SK-N-SH (cell line): Measurements from ENCODE around the gene SPANXN4. TPM values are rescaled to one million over a fixed set of nuclear protein-coding genes. Genes with fewer than 3 reads are reported as not detected.

Experiments used
- CTCF ChIA-PET: fragments of 300-600, 350-600 bp; formaldehyde crosslinking; extraction: SDS; loops from one replicate; lab custom pipeline; 2021; lab: Yijun Ruan, JAX
- POLR2A ChIA-PET: fragments of 350-600 bp; sonication (Branson Sonifier 250); formaldehyde crosslinking; extraction: SDS; loops from one replicate; lab custom pipeline; 2020; ENCODE audit warnings: antibody characterized with exemption, inconsistent platforms; lab: Yijun Ruan, JAX
- DNase-seq: peaks from one replicate; pipeline ENCODE4 v3.0.0; 2012
- H2AFZ ChIP-seq: fragments of 200-600 bp; sonication (generic); 2 replicates; pipeline ENCODE4 v1.8.1; 2016; ENCODE audit warnings: antibody characterized with exemption, mild to moderate bottlenecking, low read depth
- H3F3A ChIP-seq: fragments of 200-600 bp; sonication (generic); replicated peaks from 2 replicates; pipeline ENCODE3; 2016; ENCODE audit warnings: antibody characterized with exemption, mild to moderate bottlenecking; ENCODE audit not compliant: insufficient read depth
- H3K27ac ChIP-seq, 2 experiments: fragments of 200-500 bp in 1 of 2; fragments of 200-600 bp in 1 of 2; sonication (Bioruptor generic) in 1 of 2; sonication (generic), shearing (Covaris generic) in 1 of 2; 2 replicates each; pipeline versions ENCODE4 v1.5.1 to v1.6.1; 2014 to 2016; ENCODE audit warnings: low read depth in 2 of 2, inconsistent platforms in 1 of 2, low read length in 1 of 2, mild to moderate bottlenecking in 1 of 2, mixed read lengths in 1 of 2
- H3K27me3 ChIP-seq: fragments of 200-600 bp; sonication (generic), shearing (Covaris generic); 2 replicates; pipeline ENCODE4 v1.6.1; 2016; ENCODE audit warnings: mixed run types; ENCODE audit not compliant: insufficient read depth
- H3K36me3 ChIP-seq, 2 experiments: fragments of 200-500 bp in 1 of 2; fragments of 200-600 bp in 1 of 2; sonication (Bioruptor generic) in 1 of 2; sonication (generic) in 1 of 2; replicated peaks in 1 of 2; 2 replicates each; pipeline versions ENCODE3 to v1.5.1; 2014 to 2016; ENCODE audit warnings: low read length in 1 of 2, mild to moderate bottlenecking in 1 of 2; ENCODE audit not compliant: insufficient read depth in 2 of 2, control insufficient read depth in 1 of 2
- H3K4me1 ChIP-seq, 2 experiments: fragments of 200-500 bp in 1 of 2; fragments of 200-600 bp in 1 of 2; sonication (Bioruptor generic) in 1 of 2; sonication (generic), shearing (Covaris generic) in 1 of 2; 2 replicates each; pipeline versions ENCODE4 v1.5.1 to v1.6.1; 2014 to 2016; ENCODE audit warnings: low read depth in 1 of 2, low read length in 1 of 2, mixed run types in 1 of 2; ENCODE audit not compliant: insufficient read depth in 2 of 2, control insufficient read depth in 1 of 2
- H3K4me2 ChIP-seq: fragments of 200-600 bp; sonication (generic), shearing (Covaris generic); 2 replicates; pipeline ENCODE4 v1.6.1; 2017; ENCODE audit warnings: mixed run types
- H3K4me3 ChIP-seq, 2 experiments: fragments of 200-500 bp in 1 of 2; fragments of 200-600 bp in 1 of 2; sonication (Bioruptor generic) in 1 of 2; sonication (generic), shearing (Covaris generic) in 1 of 2; 2 replicates each; pipeline versions ENCODE4 v1.5.1 to v1.8.1; 2014 to 2016; ENCODE audit warnings: low read depth in 2 of 2, inconsistent platforms in 1 of 2, low read length in 1 of 2, mild to moderate bottlenecking in 1 of 2, mixed read lengths in 1 of 2, moderate library complexity in 1 of 2
- H3K79me2 ChIP-seq: fragments of 200-600 bp; sonication (generic); 2 replicates; pipeline ENCODE4 v1.8.1; 2017; ENCODE audit warnings: mild to moderate bottlenecking; ENCODE audit not compliant: insufficient read depth
- H3K9ac ChIP-seq: fragments of 200-600 bp; sonication (generic); 2 replicates; pipeline ENCODE4 v1.6.1; 2017; ENCODE audit warnings: mixed run types
- H3K9me2 ChIP-seq: fragments of 200-600 bp; sonication (generic); 2 replicates; pipeline ENCODE4 v1.6.1; 2017; ENCODE audit warnings: mixed run types
- H3K9me3 ChIP-seq: fragments of 200-600 bp; sonication (generic); 2 replicates; pipeline ENCODE4 v1.6.1; 2017; ENCODE audit warnings: mixed run types, mild to moderate bottlenecking, moderate library complexity
- H4K20me1 ChIP-seq: fragments of 200-600 bp; sonication (generic); 2 replicates; pipeline ENCODE4 v1.6.1; 2017; ENCODE audit warnings: mild to moderate bottlenecking, mixed run types; ENCODE audit not compliant: insufficient read depth
- CHD2 ChIP-seq: fragments of 150-350 bp; IDR thresholded peaks from 2 replicates; pipeline ENCODE4 v1.6.1; 2018; ENCODE audit warnings: low read length; ENCODE audit not compliant: partially characterized antibody
- EZH2phosphoT487 ChIP-seq: fragments of 200-600 bp; sonication (generic); IDR thresholded peaks from 2 replicates; pipeline ENCODE4 v1.6.1; 2017; ENCODE audit warnings: low read depth, mixed run types, mild to moderate bottlenecking, antibody characterized with exemption, moderate library complexity, borderline replicate concordance
- FOSL2 ChIP-seq: IDR thresholded peaks from 2 replicates; pipeline ENCODE4 v1.4.0; 2012; ENCODE audit warnings: low read depth, mild to moderate bottlenecking, moderate library complexity, borderline replicate concordance
- IRF3 ChIP-seq: fragments of 150-350 bp; IDR thresholded peaks from 2 replicates; pipeline ENCODE4 v1.6.1; 2016; ENCODE audit warnings: mild to moderate bottlenecking, low read depth, low read length
- MEF2A ChIP-seq: IDR thresholded peaks from 2 replicates; pipeline ENCODE4 v1.4.0; 2012; ENCODE audit warnings: low read depth, borderline replicate concordance
- NFIC ChIP-seq: IDR thresholded peaks from 2 replicates; pipeline ENCODE4 v1.4.0; 2012; ENCODE audit warnings: borderline replicate concordance
- NRF1 ChIP-seq: IDR thresholded peaks from 2 replicates; pipeline ENCODE4 v1.6.1; 2012; ENCODE audit warnings: low read depth, mild to moderate bottlenecking, low read length
- PBX3 ChIP-seq: IDR thresholded peaks from 2 replicates; pipeline ENCODE4; 2012
- RAD21 ChIP-seq: IDR thresholded peaks from 2 replicates; pipeline ENCODE4 v1.6.1; 2012; ENCODE audit warnings: mild to moderate bottlenecking, low read length
- REST ChIP-seq: IDR thresholded peaks from 2 replicates; pipeline ENCODE4 v1.6.1; 2012; ENCODE audit warnings: mild to moderate bottlenecking, low read depth, low read length, moderate library complexity
- RXRA ChIP-seq: IDR thresholded peaks from 2 replicates; pipeline ENCODE4 v1.4.0; 2012; ENCODE audit warnings: low read depth, mild to moderate bottlenecking, borderline replicate concordance
- TCF12 ChIP-seq: IDR thresholded peaks from 2 replicates; pipeline ENCODE4 v1.4.0; 2012
- USF1 ChIP-seq: IDR thresholded peaks from 2 replicates; pipeline ENCODE4 v1.4.0; 2012; ENCODE audit warnings: low read depth, borderline replicate concordance
- WGBS: methylation state at CpG from one replicate; pipeline ENCODE4 v1.1.6; 2017; ENCODE audit warnings: low lambda C conversion rate; 5-methylcytosine and 5-hydroxymethylcytosine counted together
- polyA plus RNA-seq, 3 experiments: library from polyadenylated mRNA; depleted of rRNA; stranded (reverse); fragments of >200 nt; gene quantifications; 2 replicates each; pipeline ENCODE4 v1.2.3, GENCODE V29; 2012
- TF ChIP-seq, protein P1 (sequence below): fragments of 150-350 bp; IDR thresholded peaks from 2 replicates; pipeline ENCODE4 v1.6.1; 2017; ENCODE audit warnings: antibody characterized with exemption, low read length, low read depth, borderline replicate concordance

The SPANXN4 gene
- polyA plus RNA-seq, 1 of the 3 experiments (the other 2 are of a cell fraction): not detected

DNA sequence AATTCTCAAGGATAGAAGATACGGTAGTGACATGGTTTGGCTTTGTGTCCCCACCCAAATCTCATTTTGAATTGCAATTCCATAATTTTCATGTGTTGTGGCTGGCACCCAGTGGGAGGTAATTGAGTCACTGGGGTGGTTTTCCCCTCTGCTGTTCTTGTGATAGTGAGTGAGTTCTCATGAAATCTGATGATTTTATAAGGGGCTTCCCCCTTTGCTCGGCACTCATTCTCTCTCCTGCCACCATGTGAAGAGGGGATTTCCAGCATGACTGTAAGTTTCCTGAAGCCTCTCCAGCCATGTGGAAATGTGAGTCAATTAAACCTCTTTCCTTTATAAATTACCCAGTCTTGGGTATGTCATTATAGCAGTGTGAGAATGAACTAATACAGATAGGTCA lies 8.5 kb upstream of the SPANXN4 start:
- Histone ChIP-seq H3K9ac (no peak overlapping the region), H3K9me2 (no peaks in the 10 kb centered on the region), H3K4me1 (no peaks in the 10 kb centered on the region), H3K27ac (no peak overlapping the region), H3F3A (no peaks in the 10 kb centered on the region), H2AFZ (no peak overlapping the region), H3K27me3 (no peaks in the 10 kb centered on the region), H3K79me2 (no peaks in the 10 kb centered on the region), H3K9me3 (no peaks in the 10 kb centered on the region), H3K36me3 (no peaks in the 10 kb centered on the region), H4K20me1 (no peaks in the 10 kb centered on the region), H3K4me3 (no peak overlapping the region), H3K4me2 (no peak overlapping the region)
- no peak for DNase-seq
- ChIA-PET CTCF (no interaction called here), POLR2A (no interaction called here)
- TF ChIP-seq EZH2phosphoT487: no peak
- TF ChIP-seq REST: no peak
- TF ChIP-seq TCF12: no peak
- no peak for TF ChIP-seq NFIC
- TF ChIP-seq FOSL2: no peak
- TF ChIP-seq IRF3: no peak
- TF ChIP-seq, protein P1, sequence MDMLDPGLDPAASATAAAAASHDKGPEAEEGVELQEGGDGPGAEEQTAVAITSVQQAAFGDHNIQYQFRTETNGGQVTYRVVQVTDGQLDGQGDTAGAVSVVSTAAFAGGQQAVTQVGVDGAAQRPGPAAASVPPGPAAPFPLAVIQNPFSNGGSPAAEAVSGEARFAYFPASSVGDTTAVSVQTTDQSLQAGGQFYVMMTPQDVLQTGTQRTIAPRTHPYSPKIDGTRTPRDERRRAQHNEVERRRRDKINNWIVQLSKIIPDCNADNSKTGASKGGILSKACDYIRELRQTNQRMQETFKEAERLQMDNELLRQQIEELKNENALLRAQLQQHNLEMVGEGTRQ: no peak
- TF ChIP-seq PBX3: no peak
- no peak for TF ChIP-seq RAD21
- TF ChIP-seq MEF2A: no peak
- no peak for TF ChIP-seq NRF1
- TF ChIP-seq USF1: no peak
- TF ChIP-seq CHD2: no peak
- TF ChIP-seq RXRA: no peak
- whole genome bisulfite sequencing: 0% methylated on average over 2 of the region's 2 CpGs
